T-helper 17 cell (primary cell): ENCODE measurements around the gene OTUB2. TPM values are rescaled to one million over a fixed set of nuclear protein-coding genes. Genes with fewer than 3 reads are reported as not detected.

Experiments
- total RNA-seq, 4 donors: library from RNA in 2 of 4; stranded (reverse) in 2 of 4; gene quantifications; one replicate each; pipeline ENCODE4 v1.2.3 and lab custom pipeline; 2022 to 2026

Gene OTUB2
- total RNA-seq, 2 donors from 2014 or later: 0.12 to 0.37 TPM

Other genes starting within 250 kb of the OTUB2 start
- gene PRIMA1, start 237.9 kb upstream of the OTUB2 start, total RNA-seq: not detected
- not detected for gene FAM181A, start 99.0 kb upstream of the OTUB2 start, total RNA-seq
- gene ASB2, start 49.8 kb upstream of the OTUB2 start, total RNA-seq: 1 to 10 TPM; 2.3 to 6.5 TPM
- gene CCDC197, start 29.0 kb upstream of the OTUB2 start, total RNA-seq: not detected
- 100 to 1,000 TPM; 478 to 531 TPM for gene DDX24, start 54.9 kb downstream of the OTUB2 start, total RNA-seq
- 10 to 100 TPM in 1 of 2 donors, 1 to 10 TPM in 1; 9.3 to 12.1 TPM for gene IFI27L1, start 55.0 kb downstream of the OTUB2 start, total RNA-seq
- 1 to 10 TPM in 1 of 2 donors, under 1 TPM in 1; 0.63 to 1.0 TPM for gene IFI27, start 84.4 kb downstream of the OTUB2 start, total RNA-seq
- gene IFI27L2, start 103.3 kb downstream of the OTUB2 start, total RNA-seq: 10 to 100 TPM; 21.5 to 25.8 TPM
- gene PPP4R4, start 148.0 kb downstream of the OTUB2 start, total RNA-seq: 1 to 10 TPM; 2.6 to 6.7 TPM